Neural progenitor cell (in vitro differentiated cells): ENCODE measurements around the gene ATG10. TPM values are rescaled to one million over a fixed set of nuclear protein-coding genes. Genes with fewer than 3 reads are reported as not detected.
"Not testable (repeated sequence)": the region's sequence is repeated elsewhere in the genome, so short reads cannot be mapped to it uniquely, and the experiment has no call there.

ENCODE experiments used
- DNase-seq: peaks from one replicate; pipeline ENCODE4 v3.0.0-alpha.2; 2016; ENCODE audit warnings: low spot score
- H2AFZ ChIP-seq: fragments of 200-600 bp; sonication (generic); replicated peaks from 2 replicates; pipeline ENCODE4 v1.6.1; 2016; ENCODE audit warnings: antibody characterized with exemption
- H3F3A ChIP-seq: fragments of 200-600 bp; sonication (generic); 2 replicates; pipeline ENCODE4 v1.6.1; 2016; ENCODE audit warnings: antibody characterized with exemption, low read depth
- H3K27ac ChIP-seq: fragments of 200-600 bp; sonication (generic); 2 replicates; pipeline ENCODE4 v1.5.1; 2016; ENCODE audit warnings: mild to moderate bottlenecking
- H3K27me3 ChIP-seq: fragments of 200-600 bp; sonication (generic); 2 replicates; pipeline ENCODE4 v1.6.1; 2016; ENCODE audit warnings: mild to moderate bottlenecking, moderate library complexity
- H3K36me3 ChIP-seq: fragments of 200-600 bp; sonication (generic); 2 replicates; pipeline ENCODE4 v1.5.1; 2016
- H3K4me1 ChIP-seq: fragments of 200-600 bp; sonication (generic); 2 replicates; pipeline ENCODE4 v1.6.1; 2016; ENCODE audit warnings: mixed run types
- H3K4me2 ChIP-seq: fragments of 200-600 bp; sonication (generic); 2 replicates; pipeline ENCODE4 v1.6.1; 2016
- H3K4me3 ChIP-seq: fragments of 200-600 bp; sonication (generic); 2 replicates; pipeline ENCODE4 v1.5.1; 2016
- H3K79me2 ChIP-seq: fragments of 200-600 bp; sonication (generic); 2 replicates; pipeline ENCODE4 v1.6.1; 2016; ENCODE audit warnings: low read depth
- H3K9ac ChIP-seq: fragments of 200-600 bp; sonication (generic); 2 replicates; pipeline ENCODE4 v1.6.1; 2016
- H3K9me3 ChIP-seq: fragments of 200-600 bp; sonication (generic); 2 replicates; pipeline ENCODE4 v1.5.1; 2016; ENCODE audit warnings: low read depth
- H4K20me1 ChIP-seq: fragments of 200-600 bp; sonication (generic); 2 replicates; pipeline ENCODE4 v1.6.1; 2016; ENCODE audit warnings: low read depth
- H3K27ac Mint-ChIP-seq: 3 replicates; pipeline ENCODE4 v1.8.0; 2021; ENCODE audit warnings: mixed read lengths
- H3K27me3 Mint-ChIP-seq: 2 replicates; pipeline ENCODE4 v1.8.0; 2022; ENCODE audit warnings: low read depth, mild to moderate bottlenecking, inconsistent platforms, moderate library complexity, mixed read lengths; ENCODE audit not compliant: insufficient read depth
- H3K36me3 Mint-ChIP-seq: 3 replicates; pipeline ENCODE4 v1.8.0; 2021; ENCODE audit warnings: mixed read lengths
- H3K4me1 Mint-ChIP-seq: 3 replicates; pipeline ENCODE4 v1.8.0; 2021; ENCODE audit warnings: mixed read lengths
- H3K4me3 Mint-ChIP-seq: 3 replicates; pipeline ENCODE4 v1.8.0; 2021; ENCODE audit warnings: mild to moderate bottlenecking, moderate library complexity, mixed read lengths
- H3K9me3 Mint-ChIP-seq: 3 replicates; pipeline ENCODE4 v1.8.0; 2020; ENCODE audit warnings: mixed read lengths
- EZH2 ChIP-seq: fragments of 200-600 bp; sonication (generic); IDR thresholded peaks from 2 replicates; pipeline ENCODE4 v1.6.1; 2017; ENCODE audit warnings: antibody characterized with exemption, mild to moderate bottlenecking, moderate library complexity
- EZH2phosphoT487 ChIP-seq: fragments of 200-600 bp; sonication (generic); IDR thresholded peaks from 2 replicates; pipeline ENCODE4 v1.6.1; 2017; ENCODE audit warnings: antibody characterized with exemption
- total RNA-seq: library from RNA; depleted of rRNA; stranded (reverse); fragments of >200 nt; gene quantifications from 2 replicates; pipeline ENCODE4 v1.2.3, GENCODE V29; 2015; ENCODE audit warnings: low replicate concordance
- TF ChIP-seq, protein P1 (sequence below): fragments of 200-600 bp; sonication (generic); IDR thresholded peaks from 2 replicates; pipeline ENCODE4 v1.5.1; 2017; ENCODE audit warnings: antibody characterized with exemption, mild to moderate bottlenecking

The ATG10 gene
- total RNA-seq, 1 donor from 2014 or later: 13.4 TPM

DNA sequence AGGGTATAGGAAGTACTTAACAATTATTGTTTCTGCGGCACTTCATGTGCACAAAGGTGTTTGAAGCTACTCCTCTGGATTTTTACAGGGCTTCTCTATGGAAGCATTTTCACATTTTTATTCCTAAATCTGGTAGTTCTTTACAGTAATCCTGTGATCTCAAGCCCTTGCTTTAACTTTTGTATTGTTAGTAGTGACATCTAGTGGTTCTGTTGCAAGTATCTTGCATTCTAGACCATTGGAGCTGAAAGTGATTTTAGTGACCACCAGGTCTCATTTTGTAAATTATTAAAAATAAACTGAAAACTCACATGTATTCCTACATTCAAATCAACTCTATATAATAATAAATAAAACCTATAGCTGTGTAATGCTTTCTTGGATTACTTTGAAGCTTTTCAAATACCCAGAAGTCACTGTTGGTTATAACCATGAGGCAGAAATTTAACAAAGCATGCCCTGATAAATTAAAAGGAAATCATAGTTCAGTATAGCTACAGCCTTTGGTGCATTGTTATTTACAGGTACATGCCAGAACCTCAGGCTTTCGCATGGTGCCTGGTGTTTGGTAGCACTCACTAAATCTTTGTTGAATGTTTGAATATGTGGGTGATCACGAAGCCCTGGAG is 287.5 kb downstream of the ATG10 start:
- H3K9me3 ChIP-seq: no peaks in the 10 kb centered on the region
- H3K9ac ChIP-seq: no peak overlapping the region
- no peak overlapping the region for H3K27ac ChIP-seq
- DNase-seq: no peak
- no peaks in the 10 kb centered on the region for H3K27me3 ChIP-seq
- H3K36me3 ChIP-seq: no peaks in the 10 kb centered on the region
- H3K4me1 Mint-ChIP-seq: no peaks in the 10 kb centered on the region
- peaks cover 3% of the 10 kb centered on the region for H3K27me3 Mint-ChIP-seq
- no peak overlapping the region for H3K4me3 ChIP-seq
- H3K4me3 Mint-ChIP-seq: no peak overlapping the region
- H3K36me3 Mint-ChIP-seq: no peaks in the 10 kb centered on the region
- TF ChIP-seq EZH2phosphoT487 (no peak), EZH2 (no peak)
- TF ChIP-seq, protein P1, sequence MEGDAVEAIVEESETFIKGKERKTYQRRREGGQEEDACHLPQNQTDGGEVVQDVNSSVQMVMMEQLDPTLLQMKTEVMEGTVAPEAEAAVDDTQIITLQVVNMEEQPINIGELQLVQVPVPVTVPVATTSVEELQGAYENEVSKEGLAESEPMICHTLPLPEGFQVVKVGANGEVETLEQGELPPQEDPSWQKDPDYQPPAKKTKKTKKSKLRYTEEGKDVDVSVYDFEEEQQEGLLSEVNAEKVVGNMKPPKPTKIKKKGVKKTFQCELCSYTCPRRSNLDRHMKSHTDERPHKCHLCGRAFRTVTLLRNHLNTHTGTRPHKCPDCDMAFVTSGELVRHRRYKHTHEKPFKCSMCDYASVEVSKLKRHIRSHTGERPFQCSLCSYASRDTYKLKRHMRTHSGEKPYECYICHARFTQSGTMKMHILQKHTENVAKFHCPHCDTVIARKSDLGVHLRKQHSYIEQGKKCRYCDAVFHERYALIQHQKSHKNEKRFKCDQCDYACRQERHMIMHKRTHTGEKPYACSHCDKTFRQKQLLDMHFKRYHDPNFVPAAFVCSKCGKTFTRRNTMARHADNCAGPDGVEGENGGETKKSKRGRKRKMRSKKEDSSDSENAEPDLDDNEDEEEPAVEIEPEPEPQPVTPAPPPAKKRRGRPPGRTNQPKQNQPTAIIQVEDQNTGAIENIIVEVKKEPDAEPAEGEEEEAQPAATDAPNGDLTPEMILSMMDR: peak; percentile 64
- peaks cover 10% of the 10 kb centered on the region for H3F3A ChIP-seq
- no peak overlapping the region for H2AFZ ChIP-seq
- no peaks in the 10 kb centered on the region for H3K79me2 ChIP-seq
- H4K20me1 ChIP-seq: no peaks in the 10 kb centered on the region
- no peaks in the 10 kb centered on the region for H3K9me3 Mint-ChIP-seq
- H3K27ac Mint-ChIP-seq: no peak overlapping the region
- no peak overlapping the region for H3K4me2 ChIP-seq
- H3K4me1 ChIP-seq: peaks cover 6% of the 10 kb centered on the region

DNA sequence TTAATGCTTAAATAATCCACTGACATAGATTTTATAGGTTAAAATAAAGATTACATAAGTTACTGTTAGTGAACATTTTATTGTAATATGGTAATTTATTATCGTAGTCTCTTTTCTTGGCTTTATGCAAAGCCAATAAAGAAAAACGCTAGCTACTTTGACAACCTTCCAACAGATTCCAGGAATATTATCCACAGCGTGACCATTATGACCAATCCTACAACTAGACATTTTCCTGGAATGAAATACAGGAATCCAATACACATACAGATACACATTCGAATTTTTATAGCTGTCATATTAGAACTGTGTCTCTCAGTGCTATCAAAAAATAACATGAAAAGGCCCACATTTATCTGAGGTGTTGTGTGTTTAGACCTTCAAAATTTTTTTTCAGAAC is 293.2 kb downstream of the ATG10 start:
- H3K4me1 ChIP-seq: no peaks in the 10 kb centered on the region
- H3K4me3 Mint-ChIP-seq: no peak overlapping the region
- H3K4me3 ChIP-seq: no peak overlapping the region
- no peaks in the 10 kb centered on the region for H3F3A ChIP-seq
- TF ChIP-seq, protein P1: no peak
- peaks cover 5% of the 10 kb centered on the region for H3K9me3 ChIP-seq
- peaks cover 4% of the 10 kb centered on the region for H3K9me3 Mint-ChIP-seq
- no peak for DNase-seq
- no peaks in the 10 kb centered on the region for H3K4me1 Mint-ChIP-seq
- H2AFZ ChIP-seq: no peak overlapping the region
- H4K20me1 ChIP-seq: no peaks in the 10 kb centered on the region
- H3K9ac ChIP-seq: no peak overlapping the region
- H3K4me2 ChIP-seq: no peak overlapping the region
- no peak overlapping the region for H3K27ac ChIP-seq
- no peaks in the 10 kb centered on the region for H3K79me2 ChIP-seq
- no peak overlapping the region for H3K27ac Mint-ChIP-seq
- no peaks in the 10 kb centered on the region for H3K27me3 Mint-ChIP-seq
- H3K36me3 ChIP-seq: no peaks in the 10 kb centered on the region
- H3K27me3 ChIP-seq: no peaks in the 10 kb centered on the region
- peaks cover 21% of the 10 kb centered on the region for H3K36me3 Mint-ChIP-seq

DNA sequence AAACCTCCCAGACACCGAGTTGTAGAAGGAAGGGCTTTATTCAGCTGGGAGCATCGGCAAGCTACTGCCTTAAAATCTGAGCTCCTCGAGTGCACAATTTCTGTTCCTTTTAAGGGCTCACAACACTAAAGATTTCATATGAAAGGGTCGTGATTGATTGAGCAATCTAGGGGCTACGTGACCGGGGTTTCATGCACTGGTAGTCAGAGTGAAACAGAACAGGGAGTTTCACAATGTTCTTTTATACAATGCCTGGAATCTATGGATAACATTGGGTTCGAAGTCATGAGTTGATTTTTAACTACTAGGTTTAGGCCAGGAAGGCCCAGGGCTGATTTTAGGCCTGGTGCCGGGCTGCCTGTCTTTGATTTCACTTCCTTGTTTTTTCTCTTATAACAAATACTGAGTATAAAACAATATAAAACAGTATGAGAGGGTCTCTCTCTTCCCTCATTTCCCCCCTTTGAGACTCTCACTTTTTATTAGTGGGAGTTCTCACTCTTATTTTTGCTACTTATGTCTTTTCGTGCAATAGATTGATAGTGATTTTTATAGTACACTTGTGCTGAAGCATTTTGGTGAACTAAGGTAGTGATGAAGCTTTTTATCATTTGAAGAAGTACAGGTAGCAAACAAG is 295.6 kb downstream of the ATG10 start:
- Histone ChIP-seq H3F3A (peaks cover 16% of the 10 kb centered on the region), H3K4me1 (peaks cover 14% of the 10 kb centered on the region)
- not testable (repeated sequence) for H3K27me3 ChIP-seq, H3K4me1 Mint-ChIP-seq, H3K27ac Mint-ChIP-seq, DNase-seq, H3K9me3 ChIP-seq, H3K36me3 ChIP-seq, H3K79me2 ChIP-seq, H3K4me2 ChIP-seq, H3K27ac ChIP-seq, H3K9ac ChIP-seq, H4K20me1 ChIP-seq, H3K4me3 Mint-ChIP-seq, H3K27me3 Mint-ChIP-seq, H2AFZ ChIP-seq, H3K4me3 ChIP-seq, H3K9me3 Mint-ChIP-seq
- peaks cover 22% of the 10 kb centered on the region for H3K36me3 Mint-ChIP-seq

DNA sequence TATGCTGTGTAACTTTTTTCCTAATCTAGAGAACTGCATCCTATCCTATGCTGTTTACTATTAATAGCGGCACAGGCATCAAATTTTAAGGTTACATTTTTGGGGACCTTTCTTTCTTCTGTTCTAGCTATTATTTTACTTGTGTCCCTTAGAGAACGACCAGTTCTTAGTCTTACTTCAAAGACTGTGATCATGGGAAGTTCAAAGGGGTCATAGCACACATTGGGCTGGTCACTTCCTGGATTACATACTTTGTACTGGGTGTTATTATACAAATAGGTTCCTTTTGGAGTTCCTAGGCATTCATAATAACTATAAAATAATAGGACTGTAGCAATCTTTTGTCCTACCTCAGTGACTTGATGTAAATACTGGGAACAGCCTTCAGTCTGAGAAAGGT is 297.5 kb downstream of the ATG10 start:
- H4K20me1 ChIP-seq, H3K27me3 Mint-ChIP-seq: not testable (repeated sequence)

DNA sequence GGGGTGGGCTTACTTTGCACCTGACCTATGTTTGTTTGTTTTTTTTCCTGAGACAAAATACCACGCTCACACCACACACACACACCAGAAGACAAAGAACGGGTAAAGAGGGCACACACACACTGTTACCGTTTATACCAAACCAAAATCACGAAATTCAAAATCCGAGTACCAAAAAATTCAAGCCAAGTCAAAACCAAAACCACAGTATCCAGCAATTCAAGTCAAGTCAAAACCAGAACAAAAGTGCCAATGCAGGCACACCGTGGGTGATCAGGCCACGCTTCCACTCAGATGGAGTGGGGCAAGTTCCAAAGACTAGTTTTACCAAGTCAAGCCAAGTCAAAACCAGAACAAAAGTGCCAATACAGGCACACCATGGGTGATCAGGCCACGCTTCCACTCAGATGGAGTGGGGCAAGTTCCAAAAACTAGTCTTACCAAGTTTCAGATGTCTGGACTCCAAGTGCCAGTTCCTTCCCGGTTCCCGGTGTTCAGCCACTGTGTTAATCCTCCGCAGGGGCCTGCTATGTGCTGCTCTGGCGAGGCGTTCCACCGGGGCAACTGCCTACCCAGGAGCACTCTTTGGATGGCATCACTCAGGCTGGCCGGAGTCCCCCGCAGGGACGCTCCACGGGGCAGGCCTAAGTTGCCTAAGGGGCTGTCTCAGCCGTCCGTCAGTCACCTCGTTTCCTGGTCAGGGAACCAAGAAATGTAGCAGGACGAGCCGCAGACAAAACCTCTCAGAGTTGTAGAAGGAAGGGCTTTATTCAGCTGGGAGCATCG is 300.9 kb downstream of the ATG10 start:
- H3K9me3 Mint-ChIP-seq, H3K4me3 ChIP-seq, H3K9ac ChIP-seq, H3K4me3 Mint-ChIP-seq, H2AFZ ChIP-seq, H3K4me2 ChIP-seq, H3K27me3 ChIP-seq, H3K9me3 ChIP-seq, H3K27me3 Mint-ChIP-seq: not testable (repeated sequence)
- peak; percentile 31 for DNase-seq
- H4K20me1 ChIP-seq: peaks cover 15% of the 10 kb centered on the region
- peak overlapping the region; percentile 35 for H3K27ac Mint-ChIP-seq
- H3K36me3 ChIP-seq: peaks cover 24% of the 10 kb centered on the region
- peaks cover 48% of the 10 kb centered on the region for H3K36me3 Mint-ChIP-seq
- peaks cover 67% of the 10 kb centered on the region for H3F3A ChIP-seq
- H3K79me2 ChIP-seq: peaks cover 27% of the 10 kb centered on the region
- H3K4me1 ChIP-seq: peaks cover 36% of the 10 kb centered on the region
- peaks cover 13% of the 10 kb centered on the region for H3K4me1 Mint-ChIP-seq
- H3K27ac ChIP-seq: peak overlapping the region; percentile 86

More for the DNA sequence above, 297.5 kb downstream of the ATG10 start:
- DNase-seq, H3K27ac ChIP-seq, H3K4me3 ChIP-seq, H3K27me3 ChIP-seq, H2AFZ ChIP-seq, H3K27ac Mint-ChIP-seq, H3K36me3 ChIP-seq, H3K9me3 ChIP-seq, H3K79me2 ChIP-seq, H3K9ac ChIP-seq, H3K4me2 ChIP-seq, H3K9me3 Mint-ChIP-seq, H3K4me3 Mint-ChIP-seq, H3K4me1 Mint-ChIP-seq: not testable (repeated sequence)
- peaks cover 14% of the 10 kb centered on the region for H3K4me1 ChIP-seq
- peaks cover 34% of the 10 kb centered on the region for H3F3A ChIP-seq
- H3K36me3 Mint-ChIP-seq: peaks cover 36% of the 10 kb centered on the region

DNA sequence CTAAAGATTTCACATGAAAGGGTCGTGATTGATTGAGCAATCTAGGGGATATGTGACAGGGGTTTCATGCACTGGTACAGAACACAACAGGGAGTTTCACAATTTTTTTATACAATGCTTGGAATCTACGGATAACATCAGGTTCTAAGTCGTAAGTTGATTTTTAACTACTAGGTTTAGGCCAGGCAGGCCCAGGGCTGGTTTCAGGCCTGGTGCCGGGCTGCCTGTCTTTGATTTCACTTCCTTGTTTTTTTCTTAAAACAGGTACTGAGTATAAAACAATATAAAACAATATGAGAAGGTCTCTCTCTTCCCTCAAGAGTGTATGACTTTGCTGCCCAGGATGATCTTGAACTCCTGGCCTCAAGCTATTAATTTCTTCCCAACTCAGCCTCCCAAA is 301.6 kb downstream of the ATG10 start:
- not testable (repeated sequence) for H3K4me3 ChIP-seq, DNase-seq, H3K9me3 ChIP-seq, H3K9me3 Mint-ChIP-seq, H3K27ac Mint-ChIP-seq, H3K9ac ChIP-seq, H3K27me3 ChIP-seq, H3K4me2 ChIP-seq, H2AFZ ChIP-seq, H3K4me3 Mint-ChIP-seq, H3K27me3 Mint-ChIP-seq
- Mint-ChIP-seq H3K4me1 (peaks cover 15% of the 10 kb centered on the region), H3K36me3 (peaks cover 48% of the 10 kb centered on the region)
- Histone ChIP-seq H3K36me3 (peaks cover 24% of the 10 kb centered on the region), H3K27ac (peak overlapping the region; percentile 86), H3K4me1 (peaks cover 36% of the 10 kb centered on the region), H3K79me2 (peaks cover 33% of the 10 kb centered on the region), H3F3A (peaks cover 67% of the 10 kb centered on the region), H4K20me1 (peaks cover 15% of the 10 kb centered on the region)
